Measurements from ENCODE around the gene PKHD1.

The PKHD1 gene

GRCh38 chr6:51678905-51679620 lies 408.4 kb downstream of the PKHD1 start:
- TF ChIP-seq REST (IDR thresholded peaks at IDR 0.05; ENCODE audit: insufficient read depth in 1 of 2, low read depth in 2 of 2, low read length in 2 of 2) (no peak), TAF1 (IDR thresholded peaks at IDR 0.05; ENCODE audit: borderline replicate concordance, insufficient read depth, low read length) (no peak)

- no peak for TF ChIP-seq TAF1 (IDR thresholded peaks at IDR 0.05; ENCODE audit: borderline replicate concordance, insufficient read depth, low read length)
- TF ChIP-seq SIN3A (IDR thresholded peaks at IDR 0.05; ENCODE audit: borderline replicate concordance, insufficient read depth, low read length): no peak
Observed at GRCh38 chr6:51678274-51678673, 409.1 kb downstream of the PKHD1 start.

GRCh38 chr6:51675922-51676275 lies 411.5 kb downstream of the PKHD1 start:
- TF ChIP-seq POLR2AphosphoS5 (IDR thresholded peaks at IDR 0.05; ENCODE audit: low read depth, low read length): no peak
- no peak for TF ChIP-seq FOXP2 (optimal IDR thresholded peaks at IDR 0.05; ENCODE audit: borderline replicate concordance, extremely low read depth, extremely low read length, insufficient read depth)
- no peak for TF ChIP-seq REST (IDR thresholded peaks at IDR 0.05; ENCODE audit: insufficient read depth in 1 of 2, low read depth in 2 of 2, low read length in 2 of 2)
- TF ChIP-seq SIN3A (IDR thresholded peaks at IDR 0.05; ENCODE audit: borderline replicate concordance, insufficient read depth, low read length): no peak
- no peak for TF ChIP-seq TAF1 (IDR thresholded peaks at IDR 0.05; ENCODE audit: borderline replicate concordance, insufficient read depth, low read length)

GRCh38 chr6:51675020-51675921 lies 412.1 kb downstream of the PKHD1 start:
- TF ChIP-seq FOXP2 (optimal IDR thresholded peaks at IDR 0.05; ENCODE audit: borderline replicate concordance, extremely low read depth, extremely low read length, insufficient read depth) (no peak), REST (IDR thresholded peaks at IDR 0.05; ENCODE audit: insufficient read depth in 1 of 2, low read depth in 2 of 2, low read length in 2 of 2) (no peak), TAF1 (IDR thresholded peaks at IDR 0.05; ENCODE audit: borderline replicate concordance, insufficient read depth, low read length) (no peak), SIN3A (IDR thresholded peaks at IDR 0.05; ENCODE audit: borderline replicate concordance, insufficient read depth, low read length) (no peak), POLR2AphosphoS5 (IDR thresholded peaks at IDR 0.05; ENCODE audit: low read depth, low read length) (no peak)

GRCh38 chr6:51663525-51663924 lies 423.9 kb downstream of the PKHD1 start:
- TF ChIP-seq SIN3A (IDR thresholded peaks at IDR 0.05; ENCODE audit: borderline replicate concordance, insufficient read depth, low read length): no peak
- TF ChIP-seq POLR2AphosphoS5 (IDR thresholded peaks at IDR 0.05; ENCODE audit: low read depth, low read length): no peak
- no peak for TF ChIP-seq REST (IDR thresholded peaks at IDR 0.05; ENCODE audit: insufficient read depth in 1 of 2, low read depth in 2 of 2, low read length in 2 of 2)
- no peak for TF ChIP-seq TAF1 (IDR thresholded peaks at IDR 0.05; ENCODE audit: borderline replicate concordance, insufficient read depth, low read length)
- TF ChIP-seq FOXP2 (optimal IDR thresholded peaks at IDR 0.05; ENCODE audit: borderline replicate concordance, extremely low read depth, extremely low read length, insufficient read depth): no peak
